ENCODE results near the gene HTR3A.

Gene HTR3A

DNA sequence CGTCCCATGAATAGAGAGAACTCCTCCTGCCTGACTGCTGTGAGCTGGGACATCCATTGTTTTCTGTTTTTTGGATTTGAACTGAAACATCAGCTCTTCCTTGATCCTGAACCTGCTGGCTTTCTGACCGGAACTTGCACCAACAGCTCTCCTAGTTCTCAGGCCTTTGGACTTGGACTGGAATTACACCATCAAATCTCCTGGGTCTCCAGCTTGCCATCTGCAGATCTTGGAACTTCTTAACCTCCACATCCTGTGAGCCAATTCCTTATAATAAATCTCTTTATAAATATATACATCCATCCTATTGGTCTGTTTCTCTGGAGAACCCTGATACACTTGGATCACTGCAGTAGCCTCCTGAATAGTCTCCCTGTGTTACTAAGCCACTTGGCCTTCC lies 42.1 kb downstream of the HTR3A start:
- TF ChIP-seq, protein P1, sequence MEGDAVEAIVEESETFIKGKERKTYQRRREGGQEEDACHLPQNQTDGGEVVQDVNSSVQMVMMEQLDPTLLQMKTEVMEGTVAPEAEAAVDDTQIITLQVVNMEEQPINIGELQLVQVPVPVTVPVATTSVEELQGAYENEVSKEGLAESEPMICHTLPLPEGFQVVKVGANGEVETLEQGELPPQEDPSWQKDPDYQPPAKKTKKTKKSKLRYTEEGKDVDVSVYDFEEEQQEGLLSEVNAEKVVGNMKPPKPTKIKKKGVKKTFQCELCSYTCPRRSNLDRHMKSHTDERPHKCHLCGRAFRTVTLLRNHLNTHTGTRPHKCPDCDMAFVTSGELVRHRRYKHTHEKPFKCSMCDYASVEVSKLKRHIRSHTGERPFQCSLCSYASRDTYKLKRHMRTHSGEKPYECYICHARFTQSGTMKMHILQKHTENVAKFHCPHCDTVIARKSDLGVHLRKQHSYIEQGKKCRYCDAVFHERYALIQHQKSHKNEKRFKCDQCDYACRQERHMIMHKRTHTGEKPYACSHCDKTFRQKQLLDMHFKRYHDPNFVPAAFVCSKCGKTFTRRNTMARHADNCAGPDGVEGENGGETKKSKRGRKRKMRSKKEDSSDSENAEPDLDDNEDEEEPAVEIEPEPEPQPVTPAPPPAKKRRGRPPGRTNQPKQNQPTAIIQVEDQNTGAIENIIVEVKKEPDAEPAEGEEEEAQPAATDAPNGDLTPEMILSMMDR (IDR thresholded peaks at IDR 0.05; ENCODE audit: low read length): no peak
- no peak for TF ChIP-seq EZH2phosphoT487 (IDR thresholded peaks at IDR 0.05; ENCODE audit: low read length)
- TF ChIP-seq EZH2 (optimal IDR thresholded peaks at IDR 0.05; ENCODE audit: low read depth, low read length): no peak
- no peaks in the 10 kb centered on the region for H3K9me3 ChIP-seq (replicated peaks; ENCODE audit: insufficient read depth, low read length)
- H3K4me2 ChIP-seq (ENCODE audit: low read depth, low read length): no peak overlapping the region
- no peaks in the 10 kb centered on the region for H3K79me2 ChIP-seq (ENCODE audit: low read length)
- H3K9me2 ChIP-seq (replicated peaks; ENCODE audit: insufficient read depth, low read length): no peaks in the 10 kb centered on the region
- no peak overlapping the region for H3K4me3 ChIP-seq (ENCODE audit: low read length)
- no peaks in the 10 kb centered on the region for H4K20me1 ChIP-seq (ENCODE audit: insufficient read depth, low read length)
- no peaks in the 10 kb centered on the region for H3K36me3 ChIP-seq (replicated peaks; ENCODE audit: insufficient read depth, low read length)
- no peak overlapping the region for H2AFZ ChIP-seq (ENCODE audit: low read length)
- H3K27ac ChIP-seq (ENCODE audit: low read length): no peak overlapping the region
- no peak overlapping the region for H3K9ac ChIP-seq (ENCODE audit: low read length)
- H3K4me1 ChIP-seq (ENCODE audit: low read length): no peaks in the 10 kb centered on the region
- H3F3A ChIP-seq (ENCODE audit: insufficient read depth, low read length): no peaks in the 10 kb centered on the region
- H3K27me3 ChIP-seq (replicated peaks; ENCODE audit: insufficient read depth, low read length): no peaks in the 10 kb centered on the region
- no peak for DNase-seq

DNA sequence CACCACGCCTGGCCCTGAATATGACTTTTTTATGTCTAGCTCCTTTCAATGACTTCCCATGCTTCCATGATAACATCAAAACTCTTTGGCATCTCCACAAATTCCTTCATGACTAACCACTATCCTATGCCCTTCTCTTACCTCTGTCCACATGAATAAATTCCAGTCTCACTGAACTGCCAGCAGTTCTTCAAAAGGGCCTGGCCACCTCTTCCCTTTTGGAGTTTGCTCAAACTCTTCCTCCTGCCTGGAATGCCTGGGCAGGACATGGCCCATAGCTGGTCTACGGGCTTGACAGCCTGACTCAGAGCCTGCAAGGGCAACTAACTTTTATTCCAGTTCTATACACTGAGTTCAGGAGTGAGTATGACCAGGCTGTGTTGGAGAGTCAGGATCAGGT lies 42.8 kb downstream of the HTR3A start:
- H3K9me2 ChIP-seq (replicated peaks; ENCODE audit: insufficient read depth, low read length): no peaks in the 10 kb centered on the region
- H4K20me1 ChIP-seq (ENCODE audit: insufficient read depth, low read length): no peaks in the 10 kb centered on the region
- no peak overlapping the region for H3K27ac ChIP-seq (ENCODE audit: low read length)
- no peaks in the 10 kb centered on the region for H3K4me1 ChIP-seq (ENCODE audit: low read length)
- H2AFZ ChIP-seq (ENCODE audit: low read length): no peak overlapping the region
- TF ChIP-seq EZH2 (optimal IDR thresholded peaks at IDR 0.05; ENCODE audit: low read depth, low read length): no peak
- TF ChIP-seq, protein P1 (IDR thresholded peaks at IDR 0.05; ENCODE audit: low read length): no peak
- no peak for TF ChIP-seq EZH2phosphoT487 (IDR thresholded peaks at IDR 0.05; ENCODE audit: low read length)
- no peaks in the 10 kb centered on the region for H3F3A ChIP-seq (ENCODE audit: insufficient read depth, low read length)
- no peaks in the 10 kb centered on the region for H3K36me3 ChIP-seq (replicated peaks; ENCODE audit: insufficient read depth, low read length)
- DNase-seq: no peak
- no peak overlapping the region for H3K9ac ChIP-seq (ENCODE audit: low read length)
- H3K4me2 ChIP-seq (ENCODE audit: low read depth, low read length): no peak overlapping the region
- no peaks in the 10 kb centered on the region for H3K9me3 ChIP-seq (replicated peaks; ENCODE audit: insufficient read depth, low read length)
- H3K27me3 ChIP-seq (replicated peaks; ENCODE audit: insufficient read depth, low read length): no peaks in the 10 kb centered on the region
- H3K79me2 ChIP-seq (ENCODE audit: low read length): no peaks in the 10 kb centered on the region
- no peak overlapping the region for H3K4me3 ChIP-seq (ENCODE audit: low read length)

DNA sequence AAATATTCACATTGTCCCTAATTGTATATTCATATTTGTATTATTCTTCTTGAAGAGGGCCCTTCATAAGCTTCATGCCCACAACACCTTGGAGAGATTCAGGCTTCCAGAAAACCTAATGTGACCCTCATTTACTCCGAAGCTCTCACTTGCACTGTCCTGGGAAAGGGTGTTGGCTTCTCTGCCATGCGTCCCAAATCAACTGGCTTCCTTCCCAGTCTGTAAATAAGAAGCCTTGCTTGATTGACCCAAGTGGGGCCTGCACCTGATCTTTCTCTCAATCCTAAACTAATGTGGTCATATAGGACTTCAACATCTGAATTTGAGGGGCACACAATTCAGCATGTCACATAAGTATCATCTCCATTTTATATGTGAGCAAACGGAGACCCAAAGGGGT lies 44.1 kb downstream of the HTR3A start:
- DNase-seq: no peak
- H2AFZ ChIP-seq (ENCODE audit: low read length): no peak overlapping the region
- H3K79me2 ChIP-seq (ENCODE audit: low read length): no peaks in the 10 kb centered on the region
- no peaks in the 10 kb centered on the region for H3K9me3 ChIP-seq (replicated peaks; ENCODE audit: insufficient read depth, low read length)
- no peak overlapping the region for H3K4me2 ChIP-seq (ENCODE audit: low read depth, low read length)
- H3K27me3 ChIP-seq (replicated peaks; ENCODE audit: insufficient read depth, low read length): no peaks in the 10 kb centered on the region
- no peaks in the 10 kb centered on the region for H4K20me1 ChIP-seq (ENCODE audit: insufficient read depth, low read length)
- no peak overlapping the region for H3K27ac ChIP-seq (ENCODE audit: low read length)
- H3K4me1 ChIP-seq (ENCODE audit: low read length): no peaks in the 10 kb centered on the region
- TF ChIP-seq, protein P1 (IDR thresholded peaks at IDR 0.05; ENCODE audit: low read length): no peak
- TF ChIP-seq EZH2phosphoT487 (IDR thresholded peaks at IDR 0.05; ENCODE audit: low read length) (no peak), EZH2 (optimal IDR thresholded peaks at IDR 0.05; ENCODE audit: low read depth, low read length) (no peak)
- no peak overlapping the region for H3K9ac ChIP-seq (ENCODE audit: low read length)
- no peaks in the 10 kb centered on the region for H3K36me3 ChIP-seq (replicated peaks; ENCODE audit: insufficient read depth, low read length)
- no peaks in the 10 kb centered on the region for H3F3A ChIP-seq (ENCODE audit: insufficient read depth, low read length)
- no peaks in the 10 kb centered on the region for H3K9me2 ChIP-seq (replicated peaks; ENCODE audit: insufficient read depth, low read length)
- no peak overlapping the region for H3K4me3 ChIP-seq (ENCODE audit: low read length)

Data from MM.1S (cell line).